OCI-LY1 (cell line): ENCODE data around the gene SEPTIN3.

Experiments used
- CTCF ChIP-seq: fragments of 200-600 bp; sonication (generic), shearing (Covaris generic); IDR thresholded peaks from 2 replicates; pipeline ENCODE4 v1.5.1; 2017; ENCODE audit warnings: mild to moderate bottlenecking, antibody characterized with exemption, low read length, moderate library complexity, mixed read lengths
- EZH2 ChIP-seq: fragments of 200-600 bp; sonication (generic), shearing (Covaris generic); IDR thresholded peaks from 2 replicates; pipeline ENCODE4 v1.8.0; 2017; ENCODE audit warnings: borderline replicate concordance, mixed run types, mild to moderate bottlenecking, antibody characterized with exemption, low read length, moderate library complexity, mixed read lengths

- TF ChIP-seq CTCF (no peak), EZH2 (no peak)
Observed at GRCh38 chr22:41936894-41937169, 32.4 kb upstream of the SEPTIN3 start.
